LNCAP (cell line): ENCODE measurements around the gene DFFB.

Experiments used
- TF ChIP-seq, protein P1 (sequence below): fragments of 450-650 bp; IDR thresholded peaks from 2 replicates; pipeline ENCODE4 v1.5.1; 2017; ENCODE audit warnings: mild to moderate bottlenecking

DFFB gene, protein sequence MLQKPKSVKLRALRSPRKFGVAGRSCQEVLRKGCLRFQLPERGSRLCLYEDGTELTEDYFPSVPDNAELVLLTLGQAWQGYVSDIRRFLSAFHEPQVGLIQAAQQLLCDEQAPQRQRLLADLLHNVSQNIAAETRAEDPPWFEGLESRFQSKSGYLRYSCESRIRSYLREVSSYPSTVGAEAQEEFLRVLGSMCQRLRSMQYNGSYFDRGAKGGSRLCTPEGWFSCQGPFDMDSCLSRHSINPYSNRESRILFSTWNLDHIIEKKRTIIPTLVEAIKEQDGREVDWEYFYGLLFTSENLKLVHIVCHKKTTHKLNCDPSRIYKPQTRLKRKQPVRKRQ

DNA sequence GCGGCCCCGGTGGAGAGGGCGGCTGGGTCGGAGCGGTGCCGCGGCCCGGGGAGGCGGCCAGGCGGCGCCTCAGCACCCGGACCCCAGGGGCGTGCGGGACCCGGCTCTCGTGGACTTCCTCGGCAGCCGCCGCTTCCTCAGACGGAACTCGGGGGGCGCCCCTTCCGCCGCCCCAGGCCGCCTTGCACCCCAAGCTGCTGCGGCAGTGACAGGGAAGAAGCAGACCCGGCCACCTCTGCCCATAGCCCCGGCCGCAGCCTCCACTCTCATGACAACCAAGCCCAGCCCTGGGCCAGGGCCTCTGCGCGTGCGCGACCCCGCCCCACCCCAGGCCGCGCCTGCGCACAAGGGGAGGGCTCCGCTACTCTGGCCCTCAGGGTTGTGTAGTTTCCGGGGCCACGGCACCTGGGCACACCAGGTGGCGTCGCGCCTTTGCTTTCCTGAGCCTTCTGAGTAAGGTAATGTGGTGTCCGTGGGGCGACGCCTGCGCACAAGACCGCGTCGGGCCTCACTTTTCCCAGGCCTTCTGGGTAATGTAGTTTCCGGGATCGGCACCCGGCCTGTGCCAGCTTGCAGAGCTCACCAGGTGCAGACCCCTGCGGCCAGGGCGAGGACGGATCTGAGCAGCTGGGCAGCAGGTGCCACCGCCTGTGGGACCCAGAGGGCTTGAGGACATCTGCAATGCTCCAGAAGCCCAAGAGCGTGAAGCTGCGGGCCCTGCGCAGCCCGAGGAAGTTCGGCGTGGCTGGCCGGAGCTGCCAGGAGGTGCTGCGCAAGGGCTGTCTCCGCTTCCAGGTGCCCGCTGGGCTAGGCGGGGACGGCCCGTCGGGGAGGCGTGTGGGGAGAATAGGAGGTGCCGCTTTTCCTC lies at the start of gene DFFB, which contains the start of gene CEP104:
Gene DFFB (plus strand): TSS at position 554 of the 868 bp plus-strand sequence. CDS start 128 bp downstream, at position 682.
Gene CEP104 (minus strand): TSS at position 289 of the 868 bp plus-strand sequence. CDS start 4,804 bp downstream, outside the sequence.
- TF ChIP-seq, protein P1, sequence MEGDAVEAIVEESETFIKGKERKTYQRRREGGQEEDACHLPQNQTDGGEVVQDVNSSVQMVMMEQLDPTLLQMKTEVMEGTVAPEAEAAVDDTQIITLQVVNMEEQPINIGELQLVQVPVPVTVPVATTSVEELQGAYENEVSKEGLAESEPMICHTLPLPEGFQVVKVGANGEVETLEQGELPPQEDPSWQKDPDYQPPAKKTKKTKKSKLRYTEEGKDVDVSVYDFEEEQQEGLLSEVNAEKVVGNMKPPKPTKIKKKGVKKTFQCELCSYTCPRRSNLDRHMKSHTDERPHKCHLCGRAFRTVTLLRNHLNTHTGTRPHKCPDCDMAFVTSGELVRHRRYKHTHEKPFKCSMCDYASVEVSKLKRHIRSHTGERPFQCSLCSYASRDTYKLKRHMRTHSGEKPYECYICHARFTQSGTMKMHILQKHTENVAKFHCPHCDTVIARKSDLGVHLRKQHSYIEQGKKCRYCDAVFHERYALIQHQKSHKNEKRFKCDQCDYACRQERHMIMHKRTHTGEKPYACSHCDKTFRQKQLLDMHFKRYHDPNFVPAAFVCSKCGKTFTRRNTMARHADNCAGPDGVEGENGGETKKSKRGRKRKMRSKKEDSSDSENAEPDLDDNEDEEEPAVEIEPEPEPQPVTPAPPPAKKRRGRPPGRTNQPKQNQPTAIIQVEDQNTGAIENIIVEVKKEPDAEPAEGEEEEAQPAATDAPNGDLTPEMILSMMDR: peak; percentile 56

- TF ChIP-seq, protein P1: no peak
These were observed 49.5 kb upstream of the DFFB start for GRCh38 chr1:3807769-3808168.

GRCh38 chr1:3809680-3810079 lies 47.6 kb upstream of the DFFB start:
- TF ChIP-seq, protein P1: no peak

- TF ChIP-seq, protein P1: no peak
These were observed 45.7 kb upstream of the DFFB start for GRCh38 chr1:3811595-3811911.

- TF ChIP-seq, protein P1: no peak
These were observed 43.2 kb upstream of the DFFB start for GRCh38 chr1:3814065-3814464.

DNA sequence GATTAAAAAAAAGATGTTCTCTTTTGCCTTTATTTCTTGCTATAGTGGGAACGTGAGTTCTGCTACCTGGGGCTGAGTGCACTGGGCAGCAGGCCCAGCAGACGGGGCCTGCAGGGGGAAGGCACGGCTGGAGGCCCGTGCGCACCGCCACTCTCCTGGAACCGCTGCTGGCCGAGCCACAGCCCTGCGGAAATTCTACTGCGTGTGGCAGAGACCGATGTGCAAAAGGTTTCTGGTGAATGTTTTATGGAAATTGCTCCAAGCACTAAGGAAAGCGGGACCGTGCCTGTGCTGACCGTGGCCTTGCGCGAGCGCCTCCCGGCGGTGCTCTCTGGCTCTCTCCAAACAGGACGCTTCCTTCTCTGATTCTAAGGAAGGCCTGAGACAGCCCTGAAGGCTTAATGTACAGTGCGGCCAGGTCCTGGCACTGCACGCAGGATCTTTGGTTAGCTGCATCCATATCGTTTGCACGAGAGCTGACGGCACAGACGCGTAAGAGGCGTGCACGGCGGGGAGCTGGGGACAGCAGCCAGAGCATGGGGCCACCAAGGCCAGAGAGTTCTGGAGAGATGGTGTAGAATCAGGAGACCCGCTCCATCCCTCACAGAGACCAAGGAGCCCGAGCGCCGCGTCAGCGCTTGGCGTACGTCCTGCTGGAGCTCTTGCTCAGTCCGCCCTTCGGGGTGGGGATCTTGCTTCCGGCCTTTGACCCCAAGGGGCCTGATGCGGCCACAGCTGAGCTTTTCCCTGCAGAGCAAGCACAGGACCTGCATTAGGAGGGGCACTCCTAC lies 42.3 kb upstream of the DFFB start:
- TF ChIP-seq, protein P1: no peak
